ENCODE results near the gene WDR44.
"Not testable (repeated sequence)": the region's sequence is repeated elsewhere in the genome, so short reads cannot be mapped to it uniquely, and the experiment has no call there.

The WDR44 gene

DNA sequence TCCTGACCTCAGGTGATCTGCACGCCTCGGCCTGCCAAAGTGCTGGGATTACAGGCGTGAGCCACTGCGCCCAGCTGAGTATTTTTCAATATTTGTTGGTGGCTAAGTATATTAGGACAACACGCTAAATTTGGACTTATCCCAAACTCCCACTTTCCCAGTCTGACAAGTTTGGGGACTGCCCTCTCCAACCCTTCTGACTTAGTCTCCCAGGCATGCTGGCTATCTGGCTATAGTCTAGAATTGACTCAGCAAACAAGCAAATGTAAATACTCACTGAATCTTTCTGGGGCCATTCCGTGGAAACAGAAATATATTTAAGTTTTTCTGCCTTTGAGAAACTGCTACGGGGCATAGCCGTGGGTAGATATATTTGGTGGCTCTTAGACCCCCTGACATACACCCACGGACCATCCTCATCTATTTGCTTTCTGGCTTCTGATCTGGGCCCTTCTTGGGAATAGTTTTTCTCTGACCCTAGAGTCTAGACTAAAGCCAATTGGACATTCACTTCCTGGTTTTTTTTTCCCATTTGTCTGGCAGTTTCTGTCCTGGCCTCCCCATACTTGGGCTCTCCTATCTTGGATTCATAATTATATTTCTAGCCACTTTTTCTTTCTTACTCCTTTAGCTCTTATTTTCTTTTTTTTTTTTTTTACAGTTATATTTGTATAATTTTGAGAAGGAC lies 138.5 kb downstream of the WDR44 start:
- no peak for DNase-seq

- DNase-seq: not testable (repeated sequence)
Observed at GRCh38 chrX:118486693-118487092, 140.8 kb downstream of the WDR44 start.

GRCh38 chrX:118493016-118493415 lies 147.1 kb downstream of the WDR44 start:
- no peak for DNase-seq

DNA sequence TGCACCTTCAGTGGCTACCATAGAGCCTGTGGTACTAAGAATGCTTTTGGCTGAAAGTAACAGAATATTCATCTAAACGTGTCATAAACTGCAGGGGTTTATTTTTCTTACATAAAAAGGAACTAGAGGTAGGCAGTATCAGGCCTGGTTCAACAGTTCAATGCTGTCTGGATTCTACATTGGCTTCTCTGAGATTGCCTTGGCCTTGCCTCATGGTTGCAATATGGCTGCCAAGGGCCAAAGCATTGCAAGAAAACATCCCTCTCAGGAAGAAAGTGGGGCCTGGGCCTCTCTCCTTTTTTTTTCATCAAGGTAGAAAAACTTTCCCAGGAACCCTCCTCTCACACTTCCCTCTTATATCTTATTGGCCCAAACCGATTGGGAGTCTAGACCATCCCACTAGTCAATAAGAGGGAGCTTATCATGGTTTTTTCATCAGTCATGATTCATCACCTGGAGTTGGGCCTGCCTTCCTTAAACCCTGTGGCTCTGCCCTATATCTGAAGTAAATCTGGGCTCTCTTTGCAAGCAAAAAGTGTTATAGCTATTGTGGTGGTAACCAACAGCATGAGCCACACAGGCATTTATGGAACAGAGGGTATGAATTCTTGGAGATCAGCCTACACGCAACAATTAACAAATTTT lies 147.9 kb downstream of the WDR44 start:
- DNase-seq: no peak

DNA sequence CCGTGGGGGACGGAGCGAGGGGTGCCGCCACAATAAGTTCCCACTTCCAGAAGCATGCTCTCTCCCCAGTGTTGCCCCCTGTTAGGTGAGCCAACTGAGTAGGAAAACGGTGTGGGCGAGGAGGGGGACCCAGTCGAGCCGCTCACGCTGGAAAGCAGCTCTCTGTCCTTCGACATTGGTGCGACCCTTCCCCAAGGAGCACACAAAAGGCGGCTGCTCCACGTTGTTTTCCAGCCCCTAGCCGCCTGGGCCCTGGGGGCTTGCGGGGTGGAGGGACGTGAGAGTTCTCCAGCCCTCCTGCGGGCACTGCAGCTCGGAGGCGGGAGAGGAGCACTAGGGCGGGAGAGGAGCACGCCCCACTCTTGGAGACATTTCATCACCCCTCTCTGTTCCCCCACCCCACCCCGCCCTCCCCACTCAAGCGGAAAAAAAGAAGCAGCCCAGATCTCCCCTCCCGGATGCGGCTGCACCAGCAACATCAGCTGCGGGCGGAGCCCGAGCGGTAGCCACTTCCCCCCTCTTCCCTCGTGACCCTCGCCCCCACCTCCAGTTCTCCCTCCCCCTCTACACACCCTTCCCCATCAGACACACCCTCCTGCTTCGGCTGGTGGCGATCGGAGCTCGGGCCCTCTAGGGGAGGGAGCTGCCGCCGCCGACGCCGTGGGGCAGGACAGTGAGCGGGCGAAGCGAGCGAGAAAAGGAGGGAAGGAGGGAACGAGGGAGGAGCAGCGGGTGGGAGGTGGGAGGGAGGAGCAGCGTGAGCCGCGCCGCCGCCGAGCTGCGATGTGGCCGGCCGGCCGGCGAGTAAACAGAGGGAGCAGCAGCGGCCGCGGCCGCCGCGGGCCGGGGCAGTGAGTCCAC lies 149.4 kb downstream of the WDR44 start, which contains the start of gene DOCK11:
DOCK11 (plus strand) TSS at position 755 of the 861 bp plus-strand sequence. CDS start 157 bp downstream, outside the sequence.
- peak; percentile 81 to 82 for DNase-seq

- DNase-seq: peak; percentile 75 to 77
Observed at GRCh38 chrX:118495958-118496762, 150.3 kb downstream of the WDR44 start.

DNA sequence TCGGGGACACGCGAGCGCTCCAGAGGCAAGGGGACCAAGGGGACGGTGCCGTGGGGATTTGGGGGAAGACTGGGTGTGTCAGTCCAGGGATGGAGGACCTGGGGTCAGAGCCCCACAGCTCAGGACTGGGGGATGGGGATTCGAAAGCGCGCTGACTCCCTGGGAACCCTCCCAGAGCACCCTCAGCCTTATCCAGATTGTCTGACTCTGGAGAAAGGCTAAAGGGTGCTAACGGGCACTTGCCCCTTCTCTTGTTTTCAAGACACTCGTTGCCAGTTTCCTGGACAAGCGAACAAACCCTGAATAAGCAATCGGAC lies 150.8 kb downstream of the WDR44 start:
- no peak for DNase-seq

GRCh38 chrX:118497180-118497818 lies 151.4 kb downstream of the WDR44 start:
- no peak for DNase-seq

- no peak for DNase-seq
Observed at GRCh38 chrX:118498351-118498750, 152.4 kb downstream of the WDR44 start.

DNA sequence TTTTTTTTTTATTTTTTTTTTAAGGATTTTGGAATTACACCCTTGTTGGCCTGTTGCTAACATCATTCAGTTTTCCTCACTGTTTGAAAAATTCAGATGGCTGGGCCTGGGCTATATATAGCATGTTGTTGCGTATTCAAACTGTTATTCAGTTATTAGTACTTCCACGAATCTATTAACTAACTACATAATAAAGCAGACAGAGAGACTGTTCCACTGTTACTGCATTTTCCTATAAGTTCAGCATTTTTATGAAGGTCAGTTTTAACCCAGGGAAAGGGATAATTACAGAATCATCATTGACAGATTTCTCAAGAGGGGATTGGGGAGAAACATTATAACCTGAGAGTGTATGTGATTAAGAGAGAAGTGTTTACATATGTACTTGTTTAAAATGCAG lies 152.8 kb downstream of the WDR44 start:
- no peak for DNase-seq

- DNase-seq: no peak
Observed at GRCh38 chrX:118499295-118499694, 153.4 kb downstream of the WDR44 start.
